Dermis microvascular lymphatic vessel endothelial cell (primary cell): ENCODE results near the gene POM121L12. TPM values are rescaled to one million over a fixed set of nuclear protein-coding genes. Genes with fewer than 3 reads are reported as not detected.

Source experiments
- DNase-seq, 2 donors: peaks; one replicate each; pipeline versions ENCODE4 v3.0.0 to v3.0.0-alpha.2; 2010; ENCODE audit warnings: low read depth in 2 of 2
- total RNA-seq: library from RNA; depleted of rRNA; stranded (reverse); fragments of >200 nt; gene quantifications from 2 replicates; pipeline ENCODE4 v1.2.1, GENCODE V29; 2014

Gene POM121L12
- not detected in 2 replicates for total RNA-seq

- no peak for DNase-seq
Observed at GRCh38 chr7:53035499-53036412, at the start of gene POM121L12. POM121L12 (plus strand) TSS chr7:53035633; CDS start chr7:53035672, 39 bp downstream.

GRCh38 chr7:52992001-52992400 lies 43.4 kb upstream of the POM121L12 start:
- DNase-seq: no peak

- no peak for DNase-seq
Observed at GRCh38 chr7:52992479-52993162, 42.8 kb upstream of the POM121L12 start.

DNA sequence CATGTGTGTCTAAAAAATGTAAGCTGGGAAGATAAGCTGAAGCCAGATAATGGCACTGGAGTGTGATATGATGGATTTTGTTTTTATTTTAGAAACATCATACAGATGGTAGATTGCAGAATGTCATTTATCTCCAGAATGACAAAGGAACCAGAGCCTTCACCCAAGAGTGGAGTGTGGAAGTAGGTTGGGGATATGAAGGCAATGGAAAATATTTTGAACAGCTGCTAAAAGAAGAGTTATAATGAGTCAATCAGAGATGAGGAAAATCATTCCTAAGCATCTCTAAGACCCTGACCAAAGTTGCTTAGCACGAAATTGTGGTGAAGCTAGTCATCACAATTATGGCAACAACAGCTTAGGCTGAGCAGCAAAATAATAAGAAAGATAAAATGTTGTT lies 39.8 kb upstream of the POM121L12 start:
- DNase-seq: no peak

GRCh38 chr7:53001221-53001620 lies 34.2 kb upstream of the POM121L12 start:
- DNase-seq: no peak

GRCh38 chr7:53002389-53002788 lies 33.0 kb upstream of the POM121L12 start:
- no peak for DNase-seq

DNA sequence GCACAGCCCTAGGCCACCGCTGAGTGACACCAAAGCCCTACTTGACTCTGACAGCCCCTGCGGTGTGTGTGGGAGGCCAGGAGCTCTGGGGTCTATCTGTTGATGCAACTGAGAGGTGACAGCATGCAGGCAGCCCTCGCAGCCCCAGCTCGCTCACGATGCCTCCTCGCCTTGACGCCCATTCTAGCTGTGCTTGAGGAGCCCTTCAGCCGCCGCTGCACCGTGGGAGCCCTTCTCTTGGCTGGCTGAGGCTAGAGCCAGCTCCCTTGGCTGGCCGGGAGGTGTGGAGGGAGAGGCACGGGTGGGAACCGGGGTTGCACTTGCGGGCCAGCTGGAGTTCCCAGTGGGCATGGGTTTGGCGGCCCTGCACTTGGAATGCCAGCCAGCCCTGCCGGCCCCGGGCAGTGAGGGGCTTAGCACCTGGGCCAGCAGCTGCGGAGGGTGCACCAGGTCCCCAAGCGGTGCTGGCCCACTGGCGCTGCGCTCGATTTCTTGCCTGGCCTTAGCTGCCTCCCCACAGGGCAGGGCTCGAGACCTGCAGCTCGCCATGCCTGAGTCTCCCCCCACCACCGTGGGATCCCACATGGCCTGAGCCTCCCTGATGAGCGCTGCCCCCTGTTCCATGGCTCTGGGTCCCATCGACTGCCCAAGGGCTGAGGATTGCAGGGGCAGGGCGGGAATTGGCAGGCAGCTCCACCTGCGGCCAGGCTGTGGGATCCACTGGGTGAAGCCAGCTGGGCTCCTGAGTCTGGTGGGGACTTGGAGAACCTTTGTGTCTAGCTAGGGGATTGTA lies 31.6 kb upstream of the POM121L12 start:
- no peak for DNase-seq

- DNase-seq: no peak
Observed at GRCh38 chr7:53013925-53014324, 21.5 kb upstream of the POM121L12 start.

- no peak for DNase-seq
Observed at GRCh38 chr7:53015463-53015862, 20.0 kb upstream of the POM121L12 start.

DNA sequence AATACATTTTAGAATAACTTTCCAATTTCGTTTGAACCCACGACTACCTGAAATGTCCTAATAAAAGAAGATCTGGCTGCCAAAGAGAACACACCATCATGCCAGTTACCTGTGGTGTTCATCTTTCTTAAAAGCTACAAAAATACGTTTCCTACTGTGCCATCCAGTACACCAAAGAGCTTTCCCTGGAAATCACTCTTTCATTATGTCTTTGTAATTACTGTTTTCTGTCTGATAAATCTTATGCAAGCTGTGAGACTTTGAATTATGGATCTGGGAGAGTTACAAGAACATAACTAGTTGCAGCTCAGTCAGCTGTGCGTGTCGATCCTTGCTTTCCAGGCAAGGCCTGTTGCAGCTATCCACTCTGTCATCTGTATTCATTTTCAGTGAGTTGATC lies 12.5 kb upstream of the POM121L12 start:
- DNase-seq: no peak

- no peak for DNase-seq
Observed at GRCh38 chr7:53048638-53049037, 13.2 kb downstream of the POM121L12 start.

DNA sequence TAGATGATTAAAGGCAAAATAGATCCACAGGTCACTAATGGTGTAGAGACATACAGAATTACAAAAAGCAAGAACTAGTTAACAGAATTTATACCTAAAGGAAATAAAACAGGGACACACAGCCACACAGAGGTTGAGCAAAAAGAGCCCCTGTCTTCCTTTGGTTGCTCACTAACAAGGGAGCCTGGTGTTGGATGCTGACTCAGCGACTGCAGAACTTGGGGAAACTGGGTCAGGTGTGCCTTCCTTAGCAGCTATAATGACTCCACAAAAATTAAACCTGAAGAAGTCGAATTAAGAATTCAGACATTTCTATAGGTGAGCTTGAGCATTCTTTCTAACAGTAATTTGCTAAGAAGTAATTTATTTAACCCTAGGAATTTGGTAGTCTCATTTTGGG lies 15.0 kb downstream of the POM121L12 start:
- no peak for DNase-seq

DNA sequence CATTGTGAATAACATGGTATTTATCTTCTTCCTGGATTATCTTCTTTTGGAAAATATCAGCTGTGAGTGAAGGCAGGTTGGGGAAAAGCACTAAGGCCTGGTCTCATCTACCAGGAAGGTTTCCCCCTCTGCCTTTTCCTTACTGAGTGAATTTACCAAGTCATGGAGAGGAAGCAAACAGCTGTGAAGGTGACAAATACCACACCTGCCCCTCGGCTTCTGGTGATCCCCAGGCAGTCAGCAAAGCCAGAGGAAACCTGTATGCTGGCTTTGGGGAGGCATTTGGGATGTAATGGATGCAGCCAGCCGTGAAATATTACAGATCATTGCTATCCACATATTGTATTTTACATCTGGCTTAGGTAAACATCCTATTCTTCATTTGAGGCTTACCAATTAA lies 24.2 kb downstream of the POM121L12 start:
- DNase-seq: no peak

GRCh38 chr7:53060066-53060465 lies 24.6 kb downstream of the POM121L12 start:
- DNase-seq: no peak

GRCh38 chr7:53062796-53063195 lies 27.4 kb downstream of the POM121L12 start:
- DNase-seq: no peak

DNA sequence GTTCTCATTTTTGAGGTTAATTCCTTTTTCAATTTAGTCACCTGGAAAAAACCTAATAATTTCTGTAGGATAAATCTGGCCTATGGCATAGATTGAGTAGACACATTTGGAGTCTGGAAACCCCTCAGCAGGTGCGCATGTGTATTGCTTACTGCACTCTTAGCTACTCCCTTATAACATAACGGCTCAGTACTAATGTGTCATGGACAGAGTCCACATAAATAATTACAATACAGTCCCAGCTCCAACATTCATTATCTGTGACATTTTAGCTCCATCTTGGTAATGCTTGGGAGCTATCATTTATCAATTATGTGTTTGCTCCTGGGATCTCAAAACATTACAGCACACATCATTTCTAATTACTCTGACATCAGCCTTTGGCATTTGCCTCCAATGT lies 33.2 kb downstream of the POM121L12 start:
- no peak for DNase-seq

GRCh38 chr7:53070883-53071282 lies 35.5 kb downstream of the POM121L12 start:
- no peak for DNase-seq
